CD8-positive, alpha-beta memory T cell (primary cell): ENCODE data around the gene CHRNB1. TPM values are rescaled to one million over a fixed set of nuclear protein-coding genes. Genes with fewer than 3 reads are reported as not detected.
A peak's percentile ranks its signal among the peaks of the same experiment; 100 is the strongest.

Source experiments
- CTCF ChIA-PET: fragments of 350-600 bp; sonication (Branson Sonifier 250); formaldehyde crosslinking; loops from one replicate; lab custom pipeline; 2021; ENCODE audit warnings: antibody characterized with exemption; lab: Charles Lee
- POLR2A ChIA-PET: fragments of 350-600 bp; sonication (Branson Sonifier 250); formaldehyde crosslinking; loops from one replicate; lab custom pipeline; 2021; ENCODE audit warnings: antibody characterized with exemption; lab: Charles Lee
- DNase-seq, 5 donors: peaks; one replicate each; pipeline versions ENCODE4 v3.0.0 to v3.0.0-alpha.2; 2020 to 2022; ENCODE audit warnings: mixed read lengths in 1 of 5
- H3K27ac ChIP-seq: one replicate; pipeline ENCODE4 v1.7.0; 2013; ENCODE audit warnings: low read depth, mild to moderate bottlenecking, low read length, moderate library complexity
- H3K27me3 ChIP-seq: 2 replicates; pipeline ENCODE4 v1.7.0; 2013; ENCODE audit warnings: low read length, mild to moderate bottlenecking; ENCODE audit not compliant: insufficient read depth, poor library complexity, severe bottlenecking
- H3K36me3 ChIP-seq: 2 replicates; pipeline ENCODE4 v1.7.0; 2013; ENCODE audit warnings: mild to moderate bottlenecking, low read length, moderate library complexity; ENCODE audit not compliant: insufficient read depth
- H3K4me1 ChIP-seq: 2 replicates; pipeline ENCODE4 v1.7.0; 2013; ENCODE audit warnings: mild to moderate bottlenecking, low read length, moderate library complexity; ENCODE audit not compliant: insufficient read depth
- H3K4me3 ChIP-seq: 2 replicates; pipeline ENCODE4 v1.7.0; 2013; ENCODE audit warnings: mild to moderate bottlenecking, low read length
- H3K9me3 ChIP-seq: 2 replicates; pipeline ENCODE4 v1.7.0; 2013; ENCODE audit warnings: mild to moderate bottlenecking, low read length
- H3K27ac Mint-ChIP-seq, 8 donors: one replicate each; pipeline ENCODE4 v1.8.0; 2020 to 2021; ENCODE audit warnings: mixed read lengths in 8 of 8, mild to moderate bottlenecking in 6 of 8, inconsistent platforms in 3 of 8, moderate library complexity in 3 of 8
- H3K27me3 Mint-ChIP-seq, 2 donors: one replicate each; pipeline ENCODE4 v1.8.0; 2020 to 2021; ENCODE audit warnings: mixed read lengths in 2 of 2, mild to moderate bottlenecking in 1 of 2, moderate library complexity in 1 of 2
- H3K36me3 Mint-ChIP-seq, 3 donors: one replicate each; pipeline ENCODE4 v1.8.0; 2020 to 2021; ENCODE audit warnings: mixed read lengths in 3 of 3, inconsistent platforms in 1 of 3, mild to moderate bottlenecking in 1 of 3
- H3K4me1 Mint-ChIP-seq, 3 donors: one replicate each; pipeline ENCODE4 v1.8.0; 2020 to 2021; ENCODE audit warnings: mixed read lengths in 3 of 3, inconsistent platforms in 1 of 3, mild to moderate bottlenecking in 1 of 3
- H3K4me3 Mint-ChIP-seq, 7 donors: one replicate each; pipeline ENCODE4 v1.8.0; 2020 to 2021; ENCODE audit warnings: mixed read lengths in 7 of 7, mild to moderate bottlenecking in 6 of 7, moderate library complexity in 4 of 7, inconsistent platforms in 2 of 7
- H3K9me3 Mint-ChIP-seq, 5 donors: one replicate each; pipeline ENCODE4 v1.8.0; 2020 to 2022; ENCODE audit warnings: mixed read lengths in 5 of 5, mild to moderate bottlenecking in 3 of 5, moderate library complexity in 2 of 5, inconsistent platforms in 1 of 5
- polyA plus RNA-seq: library from polyadenylated mRNA; unstranded; fragments of 300-500 nt; fragmentation: Illumina TruSeq; gene quantifications from one replicate; pipeline ENCODE4 v1.2.3, GENCODE V29; 2021
- total RNA-seq, 2 experiments: library from RNA; stranded (reverse); gene quantifications; one replicate each; pipeline ENCODE4 v1.2.3, GENCODE V29; 2021

CHRNB1 gene
- total and polyA plus RNA-seq, 3 experiments from 2014 or later, result 6.0 to 24.7 (median 6.3) TPM

GRCh38 chr17:7417056-7417655, 27.7 kb upstream of the CHRNB1 start:
- CTCF ChIA-PET, result no interaction called here
- Mint-ChIP-seq H3K4me3 (no peak overlapping the region), H3K27me3 (peaks cover 1 to 6% of the 10 kb centered on the region in 2 donors), H3K27ac (no peak overlapping the region), H3K4me1 (peaks cover 0 to 2% (median 0%) of the 10 kb centered on the region in 3 donors), H3K36me3 (peaks cover 0 to 1% (median 0%) of the 10 kb centered on the region in 3 donors), H3K9me3 (no peaks in the 10 kb centered on the region)
- DNase-seq, result no peak
- POLR2A ChIA-PET, result no interaction called here
- Histone ChIP-seq H3K4me3 (no peak overlapping the region), H3K27ac (no peak overlapping the region), H3K4me1 (no peaks in the 10 kb centered on the region), H3K9me3 (no peaks in the 10 kb centered on the region), H3K36me3 (no peaks in the 10 kb centered on the region), H3K27me3 (no peaks in the 10 kb centered on the region)

GRCh38 chr17:7418472-7419152, 26.2 kb upstream of the CHRNB1 start:
- Mint-ChIP-seq H3K9me3 (no peaks in the 10 kb centered on the region), H3K4me3 (no peak overlapping the region), H3K27me3 (peaks cover 0 to 6% of the 10 kb centered on the region in 2 donors), H3K4me1 (peaks cover 0 to 2% (median 0%) of the 10 kb centered on the region in 3 donors), H3K27ac (no peak overlapping the region), H3K36me3 (peaks cover 0 to 1% (median 0%) of the 10 kb centered on the region in 3 donors)
- H3K4me3 ChIP-seq, result no peak overlapping the region
- no peak for DNase-seq
- H3K27ac ChIP-seq, result no peak overlapping the region
- H3K9me3 ChIP-seq, result no peaks in the 10 kb centered on the region
- ChIA-PET CTCF (no interaction called here), POLR2A (no interaction called here)
- H3K36me3 ChIP-seq, result no peaks in the 10 kb centered on the region
- no peaks in the 10 kb centered on the region for H3K27me3 ChIP-seq
- H3K4me1 ChIP-seq, result no peaks in the 10 kb centered on the region

GRCh38 chr17:7419819-7420610, 24.8 kb upstream of the CHRNB1 start, which contains the start of gene SPEM1:
SPEM1 (plus strand) TSS chr17:7420324; CDS start chr17:7420385, 61 bp downstream.
- Mint-ChIP-seq H3K36me3 (peaks cover 0 to 1% (median 0%) of the 10 kb centered on the region in 3 donors), H3K27ac (no peak within 1 kb of the TSS), H3K9me3 (no peaks in the 10 kb centered on the region), H3K4me1 (peaks cover 0 to 2% (median 0%) of the 10 kb centered on the region in 3 donors), H3K4me3 (peak within 1 kb of the TSS in 1 of 7 donors; percentile 32), H3K27me3 (peaks cover 0 to 6% of the 10 kb centered on the region in 2 donors)
- Histone ChIP-seq H3K4me1 (no peaks in the 10 kb centered on the region), H3K36me3 (no peaks in the 10 kb centered on the region), H3K4me3 (no peak within 1 kb of the TSS), H3K9me3 (no peaks in the 10 kb centered on the region), H3K27me3 (no peaks in the 10 kb centered on the region), H3K27ac (no peak within 1 kb of the TSS)
- ChIA-PET CTCF (interaction anchor here (0.9 kb wide), 1 partner anchor 140 kb away, joined by 3 read pairs; no protein-coding TSS in a partner anchor), POLR2A (interaction anchor here (0.6 kb wide), 1 partner anchor 48 kb away, joined by 4 read pairs; no protein-coding TSS in a partner anchor)
- no peak for DNase-seq

GRCh38 chr17:7421186-7421585, 23.7 kb upstream of the CHRNB1 start:
- H3K9me3 Mint-ChIP-seq, result no peaks in the 10 kb centered on the region
- H3K27ac Mint-ChIP-seq, result no peak overlapping the region
- no peak overlapping the region for H3K27ac ChIP-seq
- peaks cover 3 to 6% of the 10 kb centered on the region in 2 donors for H3K27me3 Mint-ChIP-seq
- H3K4me1 Mint-ChIP-seq, result peaks cover 0 to 2% (median 0%) of the 10 kb centered on the region in 3 donors
- POLR2A ChIA-PET, result no interaction called here
- H3K4me1 ChIP-seq, result no peaks in the 10 kb centered on the region
- H3K27me3 ChIP-seq, result no peaks in the 10 kb centered on the region
- H3K36me3 ChIP-seq, result no peaks in the 10 kb centered on the region
- H3K36me3 Mint-ChIP-seq, result peaks cover 0 to 1% (median 0%) of the 10 kb centered on the region in 3 donors
- H3K9me3 ChIP-seq, result no peaks in the 10 kb centered on the region
- DNase-seq, result no peak
- CTCF ChIA-PET, result interaction anchor here (0.9 kb wide), 1 partner anchor 139 kb away, joined by 3 read pairs; no protein-coding TSS in a partner anchor
- H3K4me3 Mint-ChIP-seq, result no peak overlapping the region
- H3K4me3 ChIP-seq, result no peak overlapping the region

- Mint-ChIP-seq H3K27me3 (peaks cover 3 to 6% of the 10 kb centered on the region in 2 donors), H3K36me3 (no peaks in the 10 kb centered on the region), H3K27ac (no peak overlapping the region), H3K4me3 (no peak overlapping the region), H3K9me3 (no peaks in the 10 kb centered on the region), H3K4me1 (no peaks in the 10 kb centered on the region)
- Histone ChIP-seq H3K36me3 (no peaks in the 10 kb centered on the region), H3K27ac (no peak overlapping the region), H3K4me1 (no peaks in the 10 kb centered on the region), H3K9me3 (no peaks in the 10 kb centered on the region), H3K4me3 (no peak overlapping the region), H3K27me3 (no peaks in the 10 kb centered on the region)
- ChIA-PET POLR2A (interaction anchor here (0.6 kb wide), 1 partner anchor 28 kb away, joined by 3 read pairs; no protein-coding TSS in a partner anchor), CTCF (interaction anchor here (0.7 kb wide), 1 partner anchor 137 kb away, joined by 3 read pairs; no protein-coding TSS in a partner anchor)
- DNase-seq, result no peak
These were observed 21.2 kb upstream of the CHRNB1 start for GRCh38 chr17:7423679-7424078.

GRCh38 chr17:7425316-7425715, 19.5 kb upstream of the CHRNB1 start, which contains the start of gene SPEM2:
SPEM2 (plus strand) TSS chr17:7425616; CDS start chr17:7425689, 73 bp downstream.
- POLR2A ChIA-PET, result no interaction called here
- Histone ChIP-seq H3K4me1 (no peaks in the 10 kb centered on the region), H3K4me3 (no peak within 1 kb of the TSS), H3K36me3 (no peaks in the 10 kb centered on the region), H3K9me3 (no peaks in the 10 kb centered on the region), H3K27ac (no peak within 1 kb of the TSS), H3K27me3 (no peaks in the 10 kb centered on the region)
- Mint-ChIP-seq H3K4me1 (no peaks in the 10 kb centered on the region), H3K27ac (peak within 1 kb of the TSS in 1 of 8 donors; percentile 5), H3K27me3 (peaks cover 0 to 3% of the 10 kb centered on the region in 2 donors), H3K4me3 (no peak within 1 kb of the TSS), H3K9me3 (no peaks in the 10 kb centered on the region), H3K36me3 (no peaks in the 10 kb centered on the region)
- no peak for DNase-seq
- CTCF ChIA-PET, result interaction anchor here (0.6 to 1.3 kb wide), 2 partner anchors 11 to 49 kb away, joined by 3 to 4 read pairs; no protein-coding TSS in a partner anchor

- H3K9me3 Mint-ChIP-seq, result no peaks in the 10 kb centered on the region
- Histone ChIP-seq H3K9me3 (no peaks in the 10 kb centered on the region), H3K27ac (no peak overlapping the region), H3K36me3 (no peaks in the 10 kb centered on the region), H3K4me1 (no peaks in the 10 kb centered on the region), H3K27me3 (no peaks in the 10 kb centered on the region), H3K4me3 (no peak overlapping the region)
- H3K27ac Mint-ChIP-seq, result peak overlapping the region in 1 of 8 donors; percentile 5
- H3K27me3 Mint-ChIP-seq, result peaks cover 0 to 3% of the 10 kb centered on the region in 2 donors
- DNase-seq, result no peak
- ChIA-PET CTCF (interaction anchor here (0.6 to 1.3 kb wide), 2 partner anchors 11 to 49 kb away, joined by 3 to 4 read pairs; no protein-coding TSS in a partner anchor), POLR2A (no interaction called here)
- no peak overlapping the region for H3K4me3 Mint-ChIP-seq
- H3K4me1 Mint-ChIP-seq, result no peaks in the 10 kb centered on the region
- no peaks in the 10 kb centered on the region for H3K36me3 Mint-ChIP-seq
These were observed 19.1 kb upstream of the CHRNB1 start for GRCh38 chr17:7425756-7426155.
